Vagina (tissue), 2 donors: ENCODE data around the gene WWOX.

ENCODE experiments used
- POLR2A ChIP-seq, 2 donors: fragments of 450-650 bp; IDR thresholded peaks; one replicate each; pipeline ENCODE4 v1.6.1; 2017; ENCODE audit warnings: antibody characterized with exemption in 2 of 2, mild to moderate bottlenecking in 2 of 2, moderate library complexity in 2 of 2
- POLR2AphosphoS5 ChIP-seq, 2 donors: sonication (generic); formaldehyde crosslinking; IDR thresholded peaks; one replicate each; pipeline ENCODE4 v1.9.0; 2017; ENCODE audit warnings: antibody characterized with exemption in 2 of 2, mild to moderate bottlenecking in 2 of 2, low read depth in 1 of 2; ENCODE audit not compliant: insufficient read depth in 1 of 2
- TF ChIP-seq, protein P1 (sequence below), 3 experiments: fragments of 450-650 bp in 2 of 3; fragments of 200-600 bp in 1 of 3; sonication (generic) in 1 of 3; IDR thresholded peaks; one replicate each; pipeline ENCODE4 v1.5.1; 2017 to 2019; ENCODE audit warnings: antibody characterized with exemption in 3 of 3, mild to moderate bottlenecking in 2 of 3, moderate library complexity in 2 of 3

- TF ChIP-seq, protein P1, sequence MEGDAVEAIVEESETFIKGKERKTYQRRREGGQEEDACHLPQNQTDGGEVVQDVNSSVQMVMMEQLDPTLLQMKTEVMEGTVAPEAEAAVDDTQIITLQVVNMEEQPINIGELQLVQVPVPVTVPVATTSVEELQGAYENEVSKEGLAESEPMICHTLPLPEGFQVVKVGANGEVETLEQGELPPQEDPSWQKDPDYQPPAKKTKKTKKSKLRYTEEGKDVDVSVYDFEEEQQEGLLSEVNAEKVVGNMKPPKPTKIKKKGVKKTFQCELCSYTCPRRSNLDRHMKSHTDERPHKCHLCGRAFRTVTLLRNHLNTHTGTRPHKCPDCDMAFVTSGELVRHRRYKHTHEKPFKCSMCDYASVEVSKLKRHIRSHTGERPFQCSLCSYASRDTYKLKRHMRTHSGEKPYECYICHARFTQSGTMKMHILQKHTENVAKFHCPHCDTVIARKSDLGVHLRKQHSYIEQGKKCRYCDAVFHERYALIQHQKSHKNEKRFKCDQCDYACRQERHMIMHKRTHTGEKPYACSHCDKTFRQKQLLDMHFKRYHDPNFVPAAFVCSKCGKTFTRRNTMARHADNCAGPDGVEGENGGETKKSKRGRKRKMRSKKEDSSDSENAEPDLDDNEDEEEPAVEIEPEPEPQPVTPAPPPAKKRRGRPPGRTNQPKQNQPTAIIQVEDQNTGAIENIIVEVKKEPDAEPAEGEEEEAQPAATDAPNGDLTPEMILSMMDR (IDR thresholded peaks at IDR 0.05): no peak
- TF ChIP-seq POLR2AphosphoS5 (IDR thresholded peaks at IDR 0.05; ENCODE audit: insufficient read depth in 1 of 2, low read depth in 1 of 2) (no peak), POLR2A (IDR thresholded peaks at IDR 0.05) (no peak)
Measured at GRCh38 chr16:79006206-79006605, 906.8 kb downstream of the WWOX start.
